HG03432 (cell line): Measurements from ENCODE around the gene PRSS21.

ENCODE experiments used
- ATAC-seq: cut with Tn5 transposase; IDR thresholded peaks from one replicate; pipeline ENCODE4 v1.9.1; 2021; ENCODE audit warnings: mild to moderate bottlenecking, moderate library complexity; ENCODE audit not compliant: unreplicated experiment

Gene PRSS21

GRCh38 chr16:2779151-2779920, 37.7 kb upstream of the PRSS21 start:
- no peak for ATAC-seq

GRCh38 chr16:2779978-2780898, 36.8 kb upstream of the PRSS21 start:
- no peak for ATAC-seq

GRCh38 chr16:2782583-2783351, 34.3 kb upstream of the PRSS21 start:
- no peak for ATAC-seq

GRCh38 chr16:2783581-2784357, 33.3 kb upstream of the PRSS21 start:
- no peak for ATAC-seq

DNA sequence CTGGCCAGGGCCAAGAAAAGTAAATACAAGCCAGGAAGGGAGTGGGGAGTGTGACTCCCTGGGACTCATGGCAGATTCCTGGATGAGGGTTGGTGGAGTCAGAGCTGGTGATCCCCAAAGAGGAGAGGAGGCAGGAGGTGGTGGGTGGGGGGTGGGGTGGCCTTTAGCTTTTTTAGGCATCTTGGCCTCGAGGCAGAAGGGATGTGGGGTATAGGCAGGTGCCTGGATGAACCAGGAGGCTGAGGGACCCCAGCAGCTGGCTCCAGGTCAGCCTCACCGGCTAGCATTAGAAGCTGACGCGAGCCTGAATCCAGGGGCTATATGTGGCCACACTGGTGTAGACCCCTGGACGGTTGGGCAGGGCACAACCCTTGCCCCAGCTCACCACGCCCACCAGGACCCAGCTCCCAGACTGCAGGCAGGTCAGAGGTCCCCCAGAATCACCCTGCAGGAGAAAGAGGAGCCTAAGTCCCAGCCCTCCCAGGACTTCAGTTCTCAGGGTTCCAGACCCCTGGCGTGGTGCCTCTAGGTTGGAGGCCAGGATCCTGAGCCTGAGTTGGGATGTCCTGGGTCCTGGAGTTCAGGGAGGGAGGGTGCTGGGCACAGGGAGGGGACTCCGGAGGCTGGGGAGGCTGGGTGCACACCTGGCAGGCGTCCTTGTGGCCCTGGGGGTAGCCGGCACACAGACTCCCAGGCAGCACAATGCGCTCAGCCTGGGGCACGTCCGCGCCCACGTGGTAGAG, 32.5 kb upstream of the PRSS21 start:
- ATAC-seq: no peak

- ATAC-seq: no peak
Measured at GRCh38 chr16:2785101-2785991, 31.7 kb upstream of the PRSS21 start.

DNA sequence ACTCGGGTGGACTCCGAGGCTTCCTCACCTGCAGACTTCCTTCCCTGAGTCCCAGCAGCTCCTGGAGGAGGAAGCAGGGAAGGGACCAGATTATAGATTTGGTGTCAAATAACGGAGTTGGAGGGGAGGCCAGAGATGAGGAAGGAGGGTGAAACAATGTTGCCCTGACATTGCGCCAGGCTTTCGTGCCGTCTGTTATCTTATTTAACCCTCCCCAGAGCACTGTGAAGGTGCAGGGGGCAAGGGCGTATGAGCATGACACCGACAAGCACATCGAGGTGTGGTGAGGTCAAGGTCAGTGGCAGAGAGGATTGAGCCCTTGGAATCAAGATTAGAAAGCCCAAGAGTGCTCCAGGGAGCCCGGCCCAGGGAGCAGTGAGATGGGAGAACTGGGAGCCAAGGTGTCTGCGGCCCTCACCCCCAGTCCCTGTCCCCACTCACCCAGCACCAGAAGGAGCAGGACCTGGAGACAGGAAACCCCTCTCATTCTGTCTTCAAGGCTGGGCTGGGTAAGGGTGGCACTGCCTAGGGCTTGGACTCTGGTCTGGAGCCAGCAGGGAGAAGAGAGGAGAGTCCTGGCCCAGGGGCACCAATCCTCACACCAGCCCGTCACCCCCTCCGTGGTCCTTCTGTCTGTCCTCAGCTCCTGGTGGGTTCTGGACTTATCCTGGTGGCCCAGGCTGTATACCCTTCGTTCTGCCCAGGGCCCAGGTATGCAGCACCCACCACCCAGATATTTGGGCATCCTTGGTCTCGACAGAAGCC, 30.8 kb upstream of the PRSS21 start:
- no peak for ATAC-seq

- no peak for ATAC-seq
Measured at GRCh38 chr16:2786826-2787151, 30.2 kb upstream of the PRSS21 start.

GRCh38 chr16:2787406-2787805, 29.6 kb upstream of the PRSS21 start, which contains the start of gene PRSS33:
TSS of gene PRSS33 (minus strand) at chr16:2787560. CDS start at chr16:2786547, 1,013 bp downstream.
- no peak for ATAC-seq

GRCh38 chr16:2787961-2788360, 29.1 kb upstream of the PRSS21 start:
- no peak for ATAC-seq

DNA sequence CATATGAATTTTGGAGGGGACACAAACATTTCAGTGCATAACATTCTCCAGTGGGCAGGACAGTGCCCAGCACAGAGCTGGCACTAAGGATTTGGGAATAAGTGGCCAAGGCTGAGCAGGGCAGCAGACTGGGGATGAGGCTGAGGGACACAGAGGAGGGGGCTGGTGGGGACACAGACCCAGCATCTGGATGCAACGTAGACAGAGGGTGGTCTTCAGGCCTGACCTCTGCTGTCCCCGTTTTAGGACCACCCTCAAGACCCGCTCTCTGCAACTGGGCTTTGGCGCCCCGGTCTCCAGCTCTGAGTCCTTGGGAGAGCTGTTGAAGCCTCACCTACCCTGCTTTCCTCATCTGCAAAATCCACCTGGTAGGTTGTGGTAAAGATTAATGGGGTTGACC, 26.4 kb upstream of the PRSS21 start:
- no peak for ATAC-seq

GRCh38 chr16:2791174-2791573, 25.9 kb upstream of the PRSS21 start:
- ATAC-seq: no peak

GRCh38 chr16:2792940-2793339, 24.1 kb upstream of the PRSS21 start:
- ATAC-seq: no peak

DNA sequence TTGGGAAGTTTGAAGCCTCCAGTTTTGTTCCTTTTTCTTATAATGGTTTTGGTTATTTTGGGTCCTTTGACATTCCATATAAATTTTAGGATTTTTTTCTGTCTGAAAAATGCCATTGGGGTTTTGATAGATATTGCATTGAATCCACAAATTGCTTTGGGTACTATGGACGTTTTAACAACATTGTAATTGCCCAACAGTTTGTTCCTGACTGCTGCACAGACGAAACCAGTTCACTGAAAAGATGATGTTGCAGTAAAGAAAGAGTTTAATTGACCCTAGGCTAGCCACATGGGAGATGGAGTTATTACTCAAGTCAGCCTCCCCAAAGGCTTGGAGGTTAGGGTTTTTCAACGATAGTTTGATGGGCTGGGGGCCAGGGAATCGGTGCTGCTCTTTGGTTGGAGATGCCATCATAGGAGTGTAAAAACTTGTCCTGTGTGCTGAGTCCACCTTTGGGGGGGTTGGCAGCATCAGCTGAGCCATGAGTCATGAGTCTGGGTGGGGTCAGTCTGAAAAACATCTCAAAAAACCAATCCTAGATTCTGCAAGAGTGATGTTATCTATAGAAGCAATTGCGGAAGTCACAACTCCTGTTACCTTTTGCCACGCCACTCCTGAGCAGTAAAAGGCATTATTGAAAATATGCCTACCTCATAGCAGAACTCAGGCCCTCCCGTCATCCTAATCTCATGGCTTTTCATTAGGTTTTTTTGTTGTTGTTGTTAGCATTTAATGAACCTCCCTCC, 21.5 kb upstream of the PRSS21 start:
- ATAC-seq: no peak

DNA sequence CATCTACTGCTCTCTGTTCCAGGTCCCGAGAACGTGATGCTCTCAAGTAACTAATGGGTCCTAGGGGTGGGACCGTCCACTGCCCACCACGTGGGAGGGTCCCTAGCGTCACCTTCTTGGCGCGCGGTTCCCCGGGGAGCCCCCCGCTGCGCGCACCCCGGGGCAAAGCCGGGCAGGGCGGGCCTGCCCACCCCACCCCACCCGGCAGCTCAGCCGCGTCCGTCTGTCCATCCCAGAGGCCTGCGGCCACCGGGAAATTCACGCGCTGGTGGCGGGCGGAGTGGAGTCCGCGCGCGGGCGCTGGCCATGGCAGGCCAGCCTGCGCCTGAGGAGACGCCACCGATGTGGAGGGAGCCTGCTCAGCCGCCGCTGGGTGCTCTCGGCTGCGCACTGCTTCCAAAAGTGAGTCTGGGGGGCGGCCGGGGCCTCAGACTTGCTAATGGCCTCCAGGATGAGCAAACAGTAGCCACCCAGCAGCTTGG, 18.3 kb upstream of the PRSS21 start:
- no peak for ATAC-seq

DNA sequence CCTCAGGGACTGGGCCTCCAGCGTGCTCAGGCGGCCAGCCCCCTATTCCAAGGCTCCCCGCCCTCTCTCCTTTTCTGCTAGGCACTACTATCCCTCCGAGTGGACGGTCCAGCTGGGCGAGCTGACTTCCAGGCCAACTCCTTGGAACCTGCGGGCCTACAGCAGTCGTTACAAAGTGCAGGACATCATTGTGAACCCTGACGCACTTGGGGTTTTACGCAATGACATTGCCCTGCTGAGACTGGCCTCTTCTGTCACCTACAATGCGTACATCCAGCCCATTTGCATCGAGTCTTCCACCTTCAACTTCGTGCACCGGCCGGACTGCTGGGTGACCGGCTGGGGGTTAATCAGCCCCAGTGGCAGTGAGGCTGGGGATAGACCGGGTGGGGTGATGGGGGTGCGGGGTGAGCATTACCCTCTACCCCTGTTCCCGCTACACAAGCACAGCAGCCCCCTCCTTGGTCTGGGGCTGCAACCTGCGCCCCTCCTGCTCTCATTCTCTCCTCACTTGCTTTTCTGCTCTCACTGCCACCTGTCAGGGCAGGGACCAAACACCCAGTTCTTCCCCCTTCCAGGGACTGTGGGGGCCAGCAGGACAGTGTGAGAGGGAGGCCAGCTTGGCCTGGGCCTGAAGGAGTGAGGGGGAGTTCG, 17.7 kb upstream of the PRSS21 start:
- no peak for ATAC-seq

DNA sequence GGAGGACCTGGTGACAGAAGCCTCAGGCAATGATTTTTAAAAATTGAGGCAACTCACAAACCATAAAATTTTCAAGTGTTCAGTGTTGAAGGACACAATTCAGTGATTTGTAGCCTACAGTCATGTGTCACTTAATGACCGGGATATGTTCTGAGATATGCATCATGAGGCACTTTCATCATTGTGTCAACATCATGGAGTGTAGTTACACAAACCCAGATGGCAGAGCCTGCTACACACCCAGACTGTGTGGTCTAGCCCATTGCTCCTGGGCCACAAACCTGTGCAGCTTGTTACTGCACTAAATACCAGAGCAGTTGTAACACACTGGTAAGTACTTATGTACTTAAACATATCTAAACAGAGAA, 17.2 kb upstream of the PRSS21 start:
- no peak for ATAC-seq
